ENCODE data around the gene MSX1.

- TF ChIP-seq CTCF (IDR thresholded peaks at IDR 0.05): no peak
- no peak for TF ChIP-seq POLR2A (IDR thresholded peaks at IDR 0.05)
These were observed 49.2 kb upstream of the MSX1 start for GRCh38 chr4:4810092-4810774.
